Uterus (tissue), 4 donors: Measurements from ENCODE around the gene MOGAT1. TPM values are rescaled to one million over a fixed set of nuclear protein-coding genes. Genes with fewer than 3 reads are reported as not detected.

Source experiments
- DNase-seq, 2 donors: peaks; one replicate each; pipeline ENCODE4 v3.0.0-alpha.2; 2019 to 2020
- H3K27ac ChIP-seq, 2 donors: fragments of 200-600 bp; sonication (generic); 1 replicate in 1 of 2; 2 replicates in 1 of 2; pipeline ENCODE4 v1.5.1; 2016 to 2018
- H3K27me3 ChIP-seq, 2 donors: fragments of 200-600 bp; sonication (generic); one replicate each; pipeline ENCODE4 v1.5.1; 2018 to 2019; ENCODE audit warnings: control low read depth in 1 of 2
- H3K36me3 ChIP-seq, 2 donors: fragments of 200-600 bp; sonication (generic); one replicate each; pipeline ENCODE4 v1.5.1; 2019; ENCODE audit warnings: control low read depth in 1 of 2
- H3K4me1 ChIP-seq, 2 donors: fragments of 200-600 bp; sonication (generic); one replicate each; pipeline ENCODE4 v1.5.1; 2018 to 2019; ENCODE audit warnings: control low read depth in 1 of 2
- H3K4me3 ChIP-seq, 2 donors: fragments of 200-600 bp; sonication (generic); 1 replicate in 1 of 2; 2 replicates in 1 of 2; pipeline ENCODE4 v1.5.1; 2018 to 2019; ENCODE audit warnings: mild to moderate bottlenecking in 1 of 2
- H3K9me3 ChIP-seq, 2 donors: fragments of 200-600 bp; sonication (generic); one replicate each; pipeline ENCODE4 v1.5.1; 2019; ENCODE audit warnings: control low read depth in 1 of 2
- CTCF ChIP-seq, 4 experiments: fragments of 200-600 bp in 2 of 4; fragments of 450-650 bp in 2 of 4; sonication (generic) in 2 of 4; IDR thresholded peaks; one replicate each; pipeline ENCODE4 v1.5.1; 2016 to 2019; ENCODE audit warnings: antibody characterized with exemption in 4 of 4, mild to moderate bottlenecking in 2 of 4, moderate library complexity in 1 of 4
- POLR2A ChIP-seq, 2 donors: fragments of 450-650 bp; IDR thresholded peaks; one replicate each; pipeline ENCODE4 v1.6.1; 2016; ENCODE audit warnings: antibody characterized with exemption in 2 of 2, mild to moderate bottlenecking in 1 of 2, moderate library complexity in 1 of 2
- intact Hi-C: fragments of 100-400 bp; cut with DNase I; formaldehyde crosslinking; loops from one replicate; pipeline ENCODE4 v1.15.1; 2023; ENCODE audit warnings: low total_unique reads
- total RNA-seq, 4 donors: library from RNA; depleted of rRNA in 3 of 4; stranded (reverse); fragments of >200 nt in 3 of 4; gene quantifications; one replicate each; pipeline versions ENCODE4 v1.1.0 to v1.2.4, GENCODE V29; 2014 to 2023
- donor health status: DM: yes; HTN: yes; CAD: no.

Gene MOGAT1
- total RNA-seq, 4 donors from 2014 or later = not detected

- intact Hi-C loops = no loop called here
- no peaks in the 10 kb centered on the region for H3K36me3 ChIP-seq
- no peak overlapping the region for H3K4me3 ChIP-seq
- H3K27me3 ChIP-seq = no peaks in the 10 kb centered on the region
- no peaks in the 10 kb centered on the region for H3K9me3 ChIP-seq
- H3K27ac ChIP-seq = no peak overlapping the region
- no peak for TF ChIP-seq CTCF (IDR thresholded peaks at IDR 0.05)
- TF ChIP-seq POLR2A (IDR thresholded peaks at IDR 0.05) = no peak
- DNase-seq = no peak
- no peaks in the 10 kb centered on the region for H3K4me1 ChIP-seq
Measured at GRCh38 chr2:222724208-222724607, 52.8 kb downstream of the MOGAT1 start.

- Histone ChIP-seq H3K36me3 (no peaks in the 10 kb centered on the region), H3K9me3 (no peaks in the 10 kb centered on the region), H3K4me1 (no peaks in the 10 kb centered on the region), H3K4me3 (no peak overlapping the region), H3K27me3 (no peaks in the 10 kb centered on the region), H3K27ac (no peak overlapping the region)
- intact Hi-C loops = no loop called here
- DNase-seq = no peak
- TF ChIP-seq POLR2A (IDR thresholded peaks at IDR 0.05) (no peak), CTCF (IDR thresholded peaks at IDR 0.05) (no peak)
Measured at GRCh38 chr2:222728621-222729020, 57.2 kb downstream of the MOGAT1 start.

- no peak for TF ChIP-seq POLR2A (IDR thresholded peaks at IDR 0.05)
- no peak for TF ChIP-seq CTCF (IDR thresholded peaks at IDR 0.05)
- intact Hi-C loops = no loop called here
Measured at GRCh38 chr2:222730366-222730999, 59.0 kb downstream of the MOGAT1 start.

GRCh38 chr2:222731201-222731621, 59.8 kb downstream of the MOGAT1 start:
- no peaks in the 10 kb centered on the region for H3K4me1 ChIP-seq
- TF ChIP-seq POLR2A (IDR thresholded peaks at IDR 0.05) (no peak), CTCF (IDR thresholded peaks at IDR 0.05) (no peak)
- intact Hi-C loops = no loop called here

More at GRCh38 chr2:222730366-222730999, 59.0 kb downstream of the MOGAT1 start:
- DNase-seq = no peak
- H3K27me3 ChIP-seq = no peaks in the 10 kb centered on the region
- no peak overlapping the region for H3K27ac ChIP-seq
- H3K4me3 ChIP-seq = no peak overlapping the region
- no peaks in the 10 kb centered on the region for H3K9me3 ChIP-seq
- H3K4me1 ChIP-seq = no peaks in the 10 kb centered on the region
- H3K36me3 ChIP-seq = no peaks in the 10 kb centered on the region

GRCh38 chr2:222732489-222733178, 61.2 kb downstream of the MOGAT1 start:
- Histone ChIP-seq H3K27me3 (no peaks in the 10 kb centered on the region), H3K27ac (no peak overlapping the region), H3K4me1 (no peaks in the 10 kb centered on the region), H3K9me3 (no peaks in the 10 kb centered on the region), H3K4me3 (no peak overlapping the region), H3K36me3 (no peaks in the 10 kb centered on the region)
- intact Hi-C loops = no loop called here
- DNase-seq = no peak
- TF ChIP-seq POLR2A (IDR thresholded peaks at IDR 0.05) (no peak), CTCF (IDR thresholded peaks at IDR 0.05) (no peak)

More at GRCh38 chr2:222731201-222731621, 59.8 kb downstream of the MOGAT1 start:
- DNase-seq = no peak
- H3K27ac ChIP-seq = no peak overlapping the region
- no peaks in the 10 kb centered on the region for H3K36me3 ChIP-seq
- no peak overlapping the region for H3K4me3 ChIP-seq
- H3K27me3 ChIP-seq = no peaks in the 10 kb centered on the region
- no peaks in the 10 kb centered on the region for H3K9me3 ChIP-seq
